Fibroblast of the aortic adventitia (primary cell): ENCODE results near the gene LRRC66. TPM values are rescaled to one million over a fixed set of nuclear protein-coding genes. Genes with fewer than 3 reads are reported as not detected.

Experiments
- DNase-seq: peaks from one replicate; pipeline ENCODE4 v3.0.0-alpha.2; 2010; ENCODE audit warnings: low read depth
- H3K4me3 ChIP-seq: 2 replicates; pipeline ENCODE4 v1.5.1; 2011; ENCODE audit warnings: low read depth, mild to moderate bottlenecking, control low read depth, low read length, moderate library complexity
- total RNA-seq: library from RNA; depleted of rRNA; stranded (reverse); fragments of >200 nt; gene quantifications from 2 replicates; pipeline ENCODE4 v1.2.3, GENCODE V29; 2012; ENCODE audit warnings: low replicate concordance
- TF ChIP-seq, protein P1 (sequence below): IDR thresholded peaks from 2 replicates; pipeline ENCODE4 v1.5.1; 2011; ENCODE audit warnings: mild to moderate bottlenecking, low read length, control low read depth, inconsistent platforms; ENCODE audit not compliant: insufficient read depth

The LRRC66 gene, protein sequence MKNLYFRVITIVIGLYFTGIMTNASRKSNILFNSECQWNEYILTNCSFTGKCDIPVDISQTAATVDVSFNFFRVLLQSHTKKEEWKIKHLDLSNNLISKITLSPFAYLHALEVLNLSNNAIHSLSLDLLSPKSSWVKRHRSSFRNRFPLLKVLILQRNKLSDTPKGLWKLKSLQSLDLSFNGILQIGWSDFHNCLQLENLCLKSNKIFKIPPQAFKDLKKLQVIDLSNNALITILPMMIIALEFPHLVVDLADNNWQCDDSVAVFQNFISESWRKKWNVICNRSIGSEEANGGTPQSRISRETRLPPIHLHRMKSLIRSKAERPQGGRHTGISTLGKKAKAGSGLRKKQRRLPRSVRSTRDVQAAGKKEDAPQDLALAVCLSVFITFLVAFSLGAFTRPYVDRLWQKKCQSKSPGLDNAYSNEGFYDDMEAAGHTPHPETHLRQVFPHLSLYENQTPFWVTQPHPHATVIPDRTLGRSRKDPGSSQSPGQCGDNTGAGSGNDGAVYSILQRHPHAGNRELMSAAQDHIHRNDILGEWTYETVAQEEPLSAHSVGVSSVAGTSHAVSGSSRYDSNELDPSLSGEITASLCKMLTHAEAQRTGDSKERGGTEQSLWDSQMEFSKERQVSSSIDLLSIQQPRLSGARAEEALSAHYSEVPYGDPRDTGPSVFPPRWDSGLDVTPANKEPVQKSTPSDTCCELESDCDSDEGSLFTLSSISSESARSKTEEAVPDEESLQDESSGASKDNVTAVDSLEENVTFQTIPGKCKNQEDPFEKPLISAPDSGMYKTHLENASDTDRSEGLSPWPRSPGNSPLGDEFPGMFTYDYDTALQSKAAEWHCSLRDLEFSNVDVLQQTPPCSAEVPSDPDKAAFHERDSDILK
- total RNA-seq, result 0.81 TPM in 1 of 2 replicates, not detected in the other

DNA sequence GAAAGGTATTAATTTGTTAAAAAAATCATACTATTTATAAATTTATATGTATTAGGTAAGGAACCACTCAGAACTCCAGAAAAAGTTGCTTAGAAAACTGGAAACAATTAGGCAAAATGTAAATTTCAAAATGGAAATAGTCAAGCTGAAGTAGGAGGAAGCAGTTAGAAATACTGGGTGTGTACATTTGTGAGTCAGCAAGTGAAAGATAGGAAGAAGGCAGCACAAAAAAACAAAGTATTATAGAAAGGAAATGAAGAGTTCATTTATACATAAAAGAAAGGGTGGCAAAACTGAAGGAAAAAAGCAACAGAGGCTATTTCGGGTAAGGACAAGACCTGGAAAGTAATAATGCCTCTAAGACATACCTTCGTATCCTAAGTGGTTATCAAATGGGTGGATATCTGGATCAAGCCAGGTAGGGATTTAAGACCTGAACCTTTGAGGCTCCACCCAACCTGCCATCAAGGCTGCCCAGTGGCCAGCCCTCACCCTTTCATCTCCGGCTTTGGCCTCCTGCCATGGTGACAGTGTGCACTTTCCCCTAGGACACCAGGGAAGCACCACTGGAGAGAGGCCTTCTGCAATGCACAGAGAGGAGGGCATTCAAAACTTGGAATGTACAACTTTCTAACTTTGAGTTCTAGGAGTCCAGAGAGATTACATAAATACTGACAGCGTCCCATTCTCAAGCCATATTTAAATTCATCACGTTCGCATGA is at the start of gene LRRC66:
LRRC66 (minus strand) TSS at position 428 of the 722 bp plus-strand sequence. CDS start 2,750 bp downstream, outside the sequence.
- TF ChIP-seq, protein P1, sequence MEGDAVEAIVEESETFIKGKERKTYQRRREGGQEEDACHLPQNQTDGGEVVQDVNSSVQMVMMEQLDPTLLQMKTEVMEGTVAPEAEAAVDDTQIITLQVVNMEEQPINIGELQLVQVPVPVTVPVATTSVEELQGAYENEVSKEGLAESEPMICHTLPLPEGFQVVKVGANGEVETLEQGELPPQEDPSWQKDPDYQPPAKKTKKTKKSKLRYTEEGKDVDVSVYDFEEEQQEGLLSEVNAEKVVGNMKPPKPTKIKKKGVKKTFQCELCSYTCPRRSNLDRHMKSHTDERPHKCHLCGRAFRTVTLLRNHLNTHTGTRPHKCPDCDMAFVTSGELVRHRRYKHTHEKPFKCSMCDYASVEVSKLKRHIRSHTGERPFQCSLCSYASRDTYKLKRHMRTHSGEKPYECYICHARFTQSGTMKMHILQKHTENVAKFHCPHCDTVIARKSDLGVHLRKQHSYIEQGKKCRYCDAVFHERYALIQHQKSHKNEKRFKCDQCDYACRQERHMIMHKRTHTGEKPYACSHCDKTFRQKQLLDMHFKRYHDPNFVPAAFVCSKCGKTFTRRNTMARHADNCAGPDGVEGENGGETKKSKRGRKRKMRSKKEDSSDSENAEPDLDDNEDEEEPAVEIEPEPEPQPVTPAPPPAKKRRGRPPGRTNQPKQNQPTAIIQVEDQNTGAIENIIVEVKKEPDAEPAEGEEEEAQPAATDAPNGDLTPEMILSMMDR, result no peak
- peak; percentile 29 for DNase-seq
- no peak within 1 kb of the TSS for H3K4me3 ChIP-seq

DNA sequence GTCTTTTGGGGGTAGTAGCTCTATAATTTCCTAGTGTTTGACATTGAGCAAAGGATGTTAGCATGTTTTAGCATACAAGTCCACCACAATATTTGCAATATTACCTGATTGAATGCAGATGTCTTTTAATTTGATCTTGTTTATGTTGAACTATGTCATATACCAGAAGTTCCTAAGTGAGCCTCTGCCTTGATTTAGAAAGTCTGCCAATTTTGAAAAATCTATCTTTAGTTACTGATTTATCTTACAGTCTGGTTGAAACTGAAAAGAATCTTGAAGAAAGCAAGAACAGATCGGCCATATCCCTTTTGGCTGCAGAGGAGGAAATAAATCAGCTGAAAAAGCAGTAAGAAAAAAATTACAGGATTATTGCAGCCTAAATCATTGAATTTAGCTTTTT is 49.4 kb upstream of the LRRC66 start:
- no peak for DNase-seq
- no peak overlapping the region for H3K4me3 ChIP-seq
- TF ChIP-seq, protein P1, result no peak

DNA sequence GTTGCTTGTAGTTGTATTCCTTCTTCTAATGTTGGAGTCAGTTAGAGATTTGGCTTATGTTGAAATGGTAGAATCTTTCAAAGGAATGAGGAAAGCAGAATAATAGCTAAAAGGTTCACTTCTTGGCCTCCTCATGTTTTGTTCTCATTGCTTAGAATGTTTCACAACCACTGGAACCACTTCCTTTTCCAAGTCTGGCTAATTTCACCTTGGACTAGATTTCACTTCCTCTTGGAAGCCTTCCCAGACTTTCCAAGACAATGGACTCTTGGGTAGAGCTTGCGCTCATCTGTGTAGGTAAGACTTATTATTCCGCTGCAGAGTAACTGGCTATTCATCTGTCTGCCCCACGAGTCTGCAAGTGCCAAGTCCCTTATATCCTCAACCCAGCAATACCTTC is 39.2 kb upstream of the LRRC66 start:
- peak; percentile 92 for DNase-seq
- no peak overlapping the region for H3K4me3 ChIP-seq
- TF ChIP-seq, protein P1, result no peak

DNA sequence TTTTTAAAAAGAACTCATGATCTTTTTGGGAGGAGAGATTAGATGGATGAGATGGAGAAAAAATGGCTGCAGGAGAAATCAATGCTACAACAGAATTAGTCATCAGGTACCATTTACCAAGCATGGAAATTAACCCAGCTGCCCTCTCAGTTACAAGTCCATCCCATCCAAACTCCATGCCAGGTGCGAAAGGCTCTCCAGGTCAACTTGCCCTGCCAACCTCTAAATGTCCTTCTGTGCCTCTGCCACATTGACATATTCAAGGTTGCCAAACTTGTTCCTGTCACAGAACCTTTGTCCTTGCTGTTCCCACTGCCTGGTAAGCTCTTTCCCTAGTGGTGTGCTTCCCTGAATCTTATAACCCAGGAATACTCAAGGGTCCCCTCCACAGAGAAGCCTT is 38.1 kb upstream of the LRRC66 start:
- H3K4me3 ChIP-seq, result no peak overlapping the region
- no peak for DNase-seq
- TF ChIP-seq, protein P1, result no peak

- TF ChIP-seq, protein P1, result no peak
- no peak for DNase-seq
- no peak overlapping the region for H3K4me3 ChIP-seq
Measured at GRCh38 chr4:52057196-52057595, 37.0 kb upstream of the LRRC66 start.

- TF ChIP-seq, protein P1, result no peak
- DNase-seq, result no peak
- H3K4me3 ChIP-seq, result no peak overlapping the region
Measured at GRCh38 chr4:52054254-52054653, 34.1 kb upstream of the LRRC66 start.
